Right lobe of liver (tissue), 4 donors: ENCODE measurements around the gene C19orf67.

Experiments used
- POLR2A ChIP-seq: fragments of 450-650 bp; IDR thresholded peaks from one replicate; pipeline ENCODE4 v1.6.1; 2017; ENCODE audit warnings: antibody characterized with exemption, mild to moderate bottlenecking
- TF ChIP-seq, protein P1 (sequence below), 4 donors: fragments of 200-600 bp in 3 of 4; fragments of 450-650 bp in 1 of 4; IDR thresholded peaks; one replicate each; pipeline versions ENCODE4 v1.5.1 to v1.8.0; 2016 to 2022; ENCODE audit warnings: antibody characterized with exemption in 4 of 4, mild to moderate bottlenecking in 2 of 4
- donor health status: DM: no; HTN: no; CAD: no.
- donor health status: DM: no; HTN: no; CAD: no.
- donor health status: DM: no; HTN: yes; CAD: no.

DNA sequence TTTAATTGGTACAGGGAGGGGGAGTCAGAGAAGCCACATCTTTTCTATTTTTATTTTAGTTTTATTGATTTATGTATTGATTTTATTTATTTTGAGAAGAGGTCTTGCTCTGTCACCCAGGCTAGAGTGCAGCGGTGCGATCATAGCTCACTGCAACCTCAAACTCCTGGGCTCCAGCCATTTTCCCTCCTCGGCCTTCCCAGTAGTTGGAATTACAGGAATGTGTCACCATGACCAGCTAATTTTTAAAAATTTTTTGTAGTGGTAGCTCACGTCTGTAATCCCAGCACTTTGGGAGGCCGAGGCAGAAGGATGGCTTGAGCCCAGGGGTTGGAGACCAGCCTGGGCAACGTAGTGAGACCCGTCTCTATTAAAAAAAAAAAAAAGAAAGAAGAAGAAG lies 49.9 kb downstream of the C19orf67 start:
- no peak for TF ChIP-seq POLR2A
- TF ChIP-seq, protein P1, sequence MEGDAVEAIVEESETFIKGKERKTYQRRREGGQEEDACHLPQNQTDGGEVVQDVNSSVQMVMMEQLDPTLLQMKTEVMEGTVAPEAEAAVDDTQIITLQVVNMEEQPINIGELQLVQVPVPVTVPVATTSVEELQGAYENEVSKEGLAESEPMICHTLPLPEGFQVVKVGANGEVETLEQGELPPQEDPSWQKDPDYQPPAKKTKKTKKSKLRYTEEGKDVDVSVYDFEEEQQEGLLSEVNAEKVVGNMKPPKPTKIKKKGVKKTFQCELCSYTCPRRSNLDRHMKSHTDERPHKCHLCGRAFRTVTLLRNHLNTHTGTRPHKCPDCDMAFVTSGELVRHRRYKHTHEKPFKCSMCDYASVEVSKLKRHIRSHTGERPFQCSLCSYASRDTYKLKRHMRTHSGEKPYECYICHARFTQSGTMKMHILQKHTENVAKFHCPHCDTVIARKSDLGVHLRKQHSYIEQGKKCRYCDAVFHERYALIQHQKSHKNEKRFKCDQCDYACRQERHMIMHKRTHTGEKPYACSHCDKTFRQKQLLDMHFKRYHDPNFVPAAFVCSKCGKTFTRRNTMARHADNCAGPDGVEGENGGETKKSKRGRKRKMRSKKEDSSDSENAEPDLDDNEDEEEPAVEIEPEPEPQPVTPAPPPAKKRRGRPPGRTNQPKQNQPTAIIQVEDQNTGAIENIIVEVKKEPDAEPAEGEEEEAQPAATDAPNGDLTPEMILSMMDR (IDR thresholded peaks at IDR 0.05), result no peak
